ENCODE measurements around the gene DPEP3. TPM values are rescaled to one million over a fixed set of nuclear protein-coding genes. Genes with fewer than 3 reads are reported as not detected.
A peak's percentile ranks its signal among the peaks of the same experiment; 100 is the strongest.

The DPEP3 gene
- total RNA-seq, 4 donors from 2014 or later, result 0.15 to 0.26 TPM; not detected in 2

- no peak for DNase-seq (ENCODE audit: low spot score in 2 of 2)
- no peak for TF ChIP-seq CTCF (IDR thresholded peaks at IDR 0.05)
- TF ChIP-seq POLR2A (IDR thresholded peaks at IDR 0.05), result no peak
- intact Hi-C loops (cut with DNase I; ENCODE audit: low total_unique reads), result no loop called here
- WGBS, 2 donors, result 56 to 66% methylated on average over 6 to 7 of the region's 7 CpGs
- H3K4me3 ChIP-seq (ENCODE audit: low read depth, poor library complexity, severe bottlenecking), result no peak overlapping the region
These were observed 46.5 kb downstream of the DPEP3 start for GRCh38 chr16:67933805-67934204.

GRCh38 chr16:67932462-67932840, 47.8 kb downstream of the DPEP3 start:
- intact Hi-C loops (cut with DNase I; ENCODE audit: low total_unique reads), result no loop called here

GRCh38 chr16:67931712-67932461, 48.4 kb downstream of the DPEP3 start, which contains the start of gene CTRL:
CTRL (minus strand) TSS chr16:67931862; CDS start chr16:67931852, 10 bp downstream.
- H3K4me3 ChIP-seq (ENCODE audit: low read depth, poor library complexity, severe bottlenecking), result no peak within 1 kb of the TSS
- intact Hi-C loops (cut with DNase I; ENCODE audit: low total_unique reads), result no loop called here
- TF ChIP-seq CTCF (IDR thresholded peaks at IDR 0.05) (no peak), POLR2A (IDR thresholded peaks at IDR 0.05) (no peak)
- 85 to 88% methylated on average over 14 to 15 of the region's 15 CpGs for WGBS, 2 donors
- no peak for DNase-seq (ENCODE audit: low spot score in 2 of 2)

More at GRCh38 chr16:67932462-67932840, 47.8 kb downstream of the DPEP3 start:
- no peak for DNase-seq (ENCODE audit: low spot score in 2 of 2)
- H3K4me3 ChIP-seq (ENCODE audit: low read depth, poor library complexity, severe bottlenecking), result no peak overlapping the region
- WGBS, 2 donors, result 92 to 93% methylated on average over 4 of the region's 4 CpGs
- no peak for TF ChIP-seq POLR2A (IDR thresholded peaks at IDR 0.05)
- TF ChIP-seq CTCF (IDR thresholded peaks at IDR 0.05), result no peak

- 94% methylated on average over 16 to 17 of the region's 17 CpGs for WGBS, 2 donors
- DNase-seq (ENCODE audit: low spot score in 2 of 2), result no peak
These were observed 49.6 kb downstream of the DPEP3 start for GRCh38 chr16:67930678-67931211.

GRCh38 chr16:67930191-67930590, 50.1 kb downstream of the DPEP3 start:
- H3K4me3 ChIP-seq (ENCODE audit: low read depth, poor library complexity, severe bottlenecking), result no peak overlapping the region
- intact Hi-C loops (cut with DNase I; ENCODE audit: low total_unique reads), result no loop called here
- DNase-seq (ENCODE audit: low spot score in 2 of 2), result no peak
- TF ChIP-seq CTCF (IDR thresholded peaks at IDR 0.05) (no peak), POLR2A (IDR thresholded peaks at IDR 0.05) (no peak)
- WGBS, 2 donors, result 90 to 92% methylated on average over 14 of the region's 14 CpGs

More at GRCh38 chr16:67930678-67931211, 49.6 kb downstream of the DPEP3 start:
- no peak overlapping the region for H3K4me3 ChIP-seq (ENCODE audit: low read depth, poor library complexity, severe bottlenecking)
- TF ChIP-seq POLR2A (IDR thresholded peaks at IDR 0.05), result no peak
- intact Hi-C loops (cut with DNase I; ENCODE audit: low total_unique reads), result no loop called here

GRCh38 chr16:67928561-67929364, 51.5 kb downstream of the DPEP3 start:
- DNase-seq (ENCODE audit: low spot score in 2 of 2), result peak in 1 of 2 donors; percentile 92
- peak in 1 of 3 donors; percentile 85 for TF ChIP-seq CTCF (IDR thresholded peaks at IDR 0.05)
- no peak for TF ChIP-seq POLR2A (IDR thresholded peaks at IDR 0.05)
- H3K4me3 ChIP-seq (ENCODE audit: low read depth, poor library complexity, severe bottlenecking), result no peak overlapping the region
- intact Hi-C loops (cut with DNase I; ENCODE audit: low total_unique reads), result loop anchor here (5.0 to 10.0 kb wide), 2 partner anchors 46 to 104 kb away; partner anchors contain the start of gene NRN1L
- 45 to 47% methylated on average over 16 of the region's 16 CpGs for WGBS, 2 donors
